HG02973 (cell line): ENCODE data around the gene LUZP1.

Experiments used
- ATAC-seq: cut with Tn5 transposase; IDR thresholded peaks from one replicate; pipeline ENCODE4 v1.9.1; 2021; ENCODE audit warnings: moderate library complexity; ENCODE audit not compliant: unreplicated experiment

LUZP1 gene

GRCh38 chr1:23118957-23119792 lies 49.5 kb downstream of the LUZP1 start:
- no peak for ATAC-seq

DNA sequence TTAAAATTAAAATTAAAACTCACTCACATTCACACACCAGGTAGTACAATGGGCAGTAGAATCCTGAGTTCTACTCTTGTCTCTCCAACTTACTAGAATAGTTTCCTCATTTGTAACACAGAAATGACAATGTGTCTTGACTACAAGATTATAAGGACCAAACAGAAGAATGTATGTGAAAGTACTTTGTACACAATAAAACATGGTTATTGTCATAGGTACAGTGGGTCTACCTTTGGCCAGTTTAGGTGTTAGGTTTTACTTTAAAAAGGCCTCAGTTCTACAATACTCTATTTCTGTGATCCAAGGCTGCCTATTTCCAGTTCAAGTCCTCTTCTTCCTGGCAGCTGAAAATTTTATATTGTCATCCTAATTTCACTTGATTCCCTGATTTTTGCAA lies 50.2 kb downstream of the LUZP1 start:
- ATAC-seq, result no peak

DNA sequence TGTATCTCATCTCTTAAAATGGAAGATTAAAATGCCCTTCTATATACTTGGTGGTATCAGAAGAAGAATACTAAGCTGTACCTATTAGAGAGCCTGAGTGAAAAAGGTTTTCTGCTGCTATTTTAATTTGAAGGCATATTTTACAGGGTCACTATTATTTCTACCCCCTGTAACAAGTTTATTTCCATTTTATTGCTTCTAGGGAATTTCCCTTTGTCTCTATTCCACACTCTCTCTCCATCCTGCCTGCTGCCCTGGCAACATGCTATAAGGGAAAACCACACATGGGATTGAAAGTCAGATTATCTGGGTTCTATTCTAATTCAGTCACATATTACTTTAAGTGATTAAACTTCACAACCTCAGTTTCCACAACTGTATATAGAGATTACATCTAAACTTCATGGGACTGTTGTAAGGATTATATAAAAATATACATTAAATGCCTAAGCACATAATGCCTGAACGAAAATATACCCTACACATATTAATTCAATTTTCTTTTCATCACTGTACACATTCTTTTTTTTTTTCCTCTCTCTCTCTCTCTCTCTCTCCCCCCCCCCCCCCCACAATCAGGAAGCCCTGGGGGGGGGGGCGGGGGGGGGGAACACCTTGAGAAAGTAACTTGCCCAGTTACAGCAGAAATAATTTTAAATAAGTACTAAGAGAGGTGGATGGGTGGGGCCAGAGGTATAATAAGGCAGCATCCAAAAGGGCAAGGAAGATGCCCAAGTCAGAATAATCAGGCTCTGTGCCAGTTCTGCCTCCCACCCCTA lies 51.5 kb downstream of the LUZP1 start:
- ATAC-seq, result no peak

DNA sequence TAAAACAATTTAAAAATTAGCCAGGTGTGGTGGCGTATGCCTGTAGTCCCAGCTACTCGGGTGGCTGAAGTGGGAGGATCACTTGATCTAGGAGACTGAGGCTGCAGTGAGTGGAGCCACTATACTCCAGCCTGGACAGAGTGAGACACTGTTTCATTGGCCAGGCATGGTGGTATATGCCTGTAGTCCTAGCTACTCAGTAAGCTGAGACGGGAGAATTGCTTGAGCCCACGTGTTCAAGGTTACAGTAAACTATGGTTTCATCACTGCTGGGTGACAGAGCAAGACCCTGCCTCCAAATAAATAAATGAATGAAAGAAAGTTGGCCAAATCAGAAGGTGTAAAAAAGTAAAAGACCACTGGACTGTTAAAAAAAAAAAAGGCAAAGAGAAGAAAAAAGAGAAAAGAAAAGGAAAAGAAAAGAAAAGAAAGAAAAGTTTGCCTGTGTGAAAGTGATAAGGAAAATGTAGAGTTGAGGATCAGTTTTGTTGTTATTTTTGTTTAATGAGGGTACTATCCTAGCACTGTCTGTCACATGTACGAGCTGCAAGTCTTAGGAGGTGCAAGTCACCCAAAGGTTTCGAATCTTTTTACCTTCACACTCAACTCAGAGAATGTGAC lies 52.3 kb downstream of the LUZP1 start:
- no peak for ATAC-seq

DNA sequence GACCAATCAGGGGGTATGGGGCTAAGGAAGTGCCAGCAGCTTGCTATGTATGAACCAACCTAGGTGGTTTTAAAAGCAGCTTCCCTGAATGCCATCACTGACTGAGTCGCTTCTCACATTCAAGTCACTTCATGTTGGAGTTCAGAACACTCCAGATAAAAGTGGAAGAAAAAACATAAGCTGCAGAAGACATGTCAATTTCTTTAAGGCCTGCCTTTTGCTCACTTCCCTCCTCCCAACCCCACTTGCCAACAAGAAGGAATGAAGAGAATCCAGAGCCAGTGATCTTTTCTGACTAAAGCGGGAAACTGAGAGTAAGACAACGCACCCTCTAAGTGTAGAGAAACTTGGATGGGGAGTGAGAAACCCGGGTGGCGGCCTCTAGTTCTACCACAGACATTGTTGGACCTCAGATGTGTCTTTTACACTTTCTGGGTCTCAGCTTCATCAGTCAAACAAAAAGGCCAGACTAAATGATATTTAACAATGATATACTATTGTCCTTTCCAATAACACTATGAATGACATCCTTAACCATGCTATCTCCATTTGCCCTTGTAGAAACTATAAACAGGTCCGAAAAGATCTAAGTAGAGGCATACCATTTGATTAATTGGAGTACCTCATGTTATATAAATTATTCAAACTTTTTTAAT lies 54.1 kb downstream of the LUZP1 start:
- ATAC-seq, result no peak

- no peak for ATAC-seq
Observed at GRCh38 chr1:23111600-23112535, 56.8 kb downstream of the LUZP1 start.

GRCh38 chr1:23110391-23110790 lies 58.3 kb downstream of the LUZP1 start:
- no peak for ATAC-seq

DNA sequence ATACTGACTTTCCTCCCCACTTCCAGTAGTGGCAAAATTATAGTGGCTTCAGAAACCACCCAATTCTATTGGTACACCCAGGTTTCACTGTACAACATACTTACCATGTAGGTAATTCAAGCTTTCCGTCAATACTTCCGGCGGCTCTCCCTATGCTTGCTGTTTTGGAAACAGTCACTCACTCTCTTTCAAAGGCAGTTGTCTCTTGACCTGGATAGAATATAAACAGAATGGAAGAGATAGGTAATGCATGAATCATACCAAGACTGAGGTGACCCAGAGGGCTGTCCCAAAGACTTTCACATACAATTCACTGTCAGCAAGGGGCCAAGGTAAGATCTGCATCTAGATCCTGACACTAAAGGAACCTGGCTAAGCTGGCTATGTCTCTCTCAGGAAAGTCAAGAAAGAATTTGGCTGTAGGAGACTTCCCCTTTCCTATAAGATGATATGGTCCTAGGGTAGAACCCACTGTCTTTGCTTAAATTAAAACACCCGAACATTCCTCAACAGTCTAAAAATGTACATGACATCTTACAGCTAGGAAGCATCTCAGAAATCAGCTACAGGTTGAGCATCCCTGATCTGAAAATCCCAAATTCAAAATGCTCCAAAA lies 59.6 kb downstream of the LUZP1 start:
- ATAC-seq, result no peak

- no peak for ATAC-seq
Observed at GRCh38 chr1:23103001-23103889, 65.4 kb downstream of the LUZP1 start.

DNA sequence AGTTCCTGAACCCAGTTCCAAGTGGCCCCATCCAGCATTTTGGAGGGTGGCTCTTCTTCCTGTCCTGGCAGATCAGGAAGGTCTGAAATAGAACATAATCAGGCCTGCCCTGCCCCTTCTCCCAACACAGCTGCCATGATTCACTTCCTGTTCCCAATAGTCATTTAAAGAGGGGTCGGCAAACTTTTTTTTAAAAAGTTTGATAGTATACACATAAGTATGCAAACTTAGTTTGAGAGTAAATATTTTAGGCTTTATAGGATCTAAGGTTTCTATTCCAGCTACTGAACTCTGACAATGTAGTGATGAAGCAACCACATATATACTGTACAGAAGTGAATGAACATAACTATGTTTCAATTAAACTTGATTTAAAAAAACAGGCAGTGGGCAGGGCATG lies 66.4 kb downstream of the LUZP1 start:
- ATAC-seq, result no peak

DNA sequence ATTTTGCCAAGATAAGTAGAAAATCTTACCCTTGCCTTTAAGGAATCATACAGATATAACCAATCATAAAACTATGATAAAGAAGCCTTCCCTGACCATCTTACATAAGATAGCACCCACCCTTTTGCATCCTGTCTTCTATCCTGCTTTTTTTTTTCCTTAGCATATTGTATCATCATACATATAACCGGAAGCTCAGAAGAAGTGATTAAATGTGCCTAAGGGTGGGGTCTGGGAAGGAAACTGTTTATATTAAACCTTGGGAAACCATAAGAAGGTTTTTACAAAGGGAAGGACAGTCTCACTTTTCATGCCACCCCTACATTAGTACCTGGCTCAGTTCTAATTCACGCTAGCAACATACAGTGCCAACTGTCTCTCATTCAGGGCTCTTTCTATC lies 66.8 kb downstream of the LUZP1 start:
- no peak for ATAC-seq

- no peak for ATAC-seq
Observed at GRCh38 chr1:23101101-23101827, 67.4 kb downstream of the LUZP1 start.

- no peak for ATAC-seq
Observed at GRCh38 chr1:23100074-23100748, 68.4 kb downstream of the LUZP1 start.

- ATAC-seq, result no peak
Observed at GRCh38 chr1:23099171-23099536, 69.5 kb downstream of the LUZP1 start.

DNA sequence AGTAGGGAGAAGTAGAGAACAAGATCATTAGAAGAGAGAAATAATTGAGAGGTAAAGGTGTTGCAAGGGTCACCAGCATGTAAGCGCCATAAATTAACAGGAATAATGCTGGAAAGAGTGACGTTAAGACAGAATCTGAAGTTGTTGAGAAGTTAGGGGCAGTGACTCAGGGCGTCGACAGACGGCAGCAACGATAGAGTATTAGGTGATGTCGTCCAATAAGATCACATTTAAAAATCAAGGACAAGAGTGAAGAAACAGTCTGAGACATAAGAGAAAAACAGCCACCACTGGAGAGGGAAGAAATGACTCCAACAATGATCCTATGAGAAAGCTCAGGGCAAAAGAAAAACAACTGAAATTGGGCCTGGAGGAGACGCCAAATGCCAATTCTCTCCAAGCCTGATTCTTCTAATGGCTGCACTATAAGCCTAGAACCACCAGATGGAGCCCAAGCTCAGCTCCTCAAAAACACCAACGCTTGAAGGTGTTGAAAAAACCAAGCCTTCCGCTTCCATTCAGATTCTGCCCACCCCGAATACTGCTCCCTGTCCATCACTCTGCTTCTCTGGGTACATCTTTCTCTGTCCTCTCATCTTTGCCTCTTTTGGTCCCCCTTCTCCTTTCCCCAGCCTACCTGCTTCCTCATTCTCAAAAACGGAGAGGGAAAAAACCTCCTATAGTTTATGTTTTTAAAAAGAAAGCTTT lies 70.0 kb downstream of the LUZP1 start:
- no peak for ATAC-seq

GRCh38 chr1:23097316-23097715 lies 71.3 kb downstream of the LUZP1 start:
- ATAC-seq, result no peak

DNA sequence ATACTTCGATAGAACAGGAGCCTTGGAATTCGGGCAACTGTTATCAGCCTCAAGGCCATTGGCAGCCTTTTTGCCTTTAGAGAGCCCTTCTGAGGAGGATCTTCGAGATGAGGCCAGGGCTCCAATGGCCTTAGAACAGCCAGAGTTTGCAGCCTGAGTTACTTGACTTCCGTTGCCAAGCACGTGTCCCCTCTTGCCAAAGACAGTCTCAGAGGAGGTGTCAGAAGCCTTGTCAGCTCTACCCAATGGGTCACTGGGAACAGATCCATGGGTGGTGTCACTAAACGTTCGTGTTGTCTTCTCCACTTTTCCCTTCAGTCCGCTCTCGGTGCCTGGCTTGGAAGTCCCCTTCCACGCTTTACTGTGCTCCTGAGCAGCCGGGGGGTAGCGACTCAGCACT lies 76.2 kb downstream of the LUZP1 start:
- no peak for ATAC-seq
